Right renal cortex interstitium (tissue), 3 donors: ENCODE data around the gene KLHL3. TPM values are rescaled to one million over a fixed set of nuclear protein-coding genes. Genes with fewer than 3 reads are reported as not detected.

ENCODE experiments used
- DNase-seq, 3 donors: peaks; one replicate each; pipeline ENCODE4 v3.0.0-alpha.2; 2013; ENCODE audit warnings: low read depth in 3 of 3, low spot score in 2 of 3
- polyA plus RNA-seq, 3 donors: library from polyadenylated mRNA; unstranded; fragments of 120-200 nt; gene quantifications; one replicate each; pipeline ENCODE4 v1.2.1, GENCODE V29; 2013; ENCODE audit not compliant: insufficient read length in 3 of 3

The KLHL3 gene
- polyA plus RNA-seq, 3 donors = 16.2 to 17.9 (median 16.9) TPM

- no peak for DNase-seq
Measured at GRCh38 chr5:137712139-137712667, 23.7 kb downstream of the KLHL3 start.

GRCh38 chr5:137710086-137710485, 25.8 kb downstream of the KLHL3 start:
- DNase-seq = no peak

DNA sequence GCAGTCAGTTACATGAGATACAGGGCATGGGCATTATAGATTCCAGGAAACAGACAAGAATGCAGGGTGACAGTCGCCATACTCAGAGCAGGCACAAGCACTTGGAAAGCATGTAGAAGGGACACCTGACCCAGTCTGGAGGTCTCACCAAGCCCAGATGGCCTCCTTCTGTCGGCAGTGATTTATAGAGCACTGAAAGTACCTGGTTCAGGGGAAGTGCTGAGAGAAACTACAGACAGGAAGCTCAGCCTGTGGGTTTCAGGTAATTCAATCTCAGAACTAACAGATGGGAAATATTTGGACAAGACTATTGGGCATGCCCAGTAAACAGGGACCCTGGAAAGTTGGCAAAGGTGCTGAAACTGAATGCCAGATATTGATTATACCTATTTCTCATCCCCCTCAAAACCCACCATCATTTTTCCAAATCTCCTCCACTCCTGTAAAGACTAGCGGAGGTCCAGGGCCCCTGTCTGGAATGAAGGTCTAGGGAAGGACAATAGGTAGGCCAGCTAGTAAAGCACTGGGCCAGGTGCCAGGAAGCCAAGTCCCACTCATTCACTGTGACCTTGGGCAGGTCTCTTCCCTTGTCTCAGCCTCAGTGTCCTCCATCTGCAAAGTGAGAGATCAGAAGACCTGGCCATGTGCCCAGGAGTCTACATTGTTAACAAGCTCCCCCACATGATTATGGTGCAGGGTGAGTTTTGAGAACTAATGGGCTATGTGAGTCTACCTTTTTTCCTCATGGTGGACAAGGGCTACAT, 26.9 kb downstream of the KLHL3 start:
- no peak for DNase-seq

DNA sequence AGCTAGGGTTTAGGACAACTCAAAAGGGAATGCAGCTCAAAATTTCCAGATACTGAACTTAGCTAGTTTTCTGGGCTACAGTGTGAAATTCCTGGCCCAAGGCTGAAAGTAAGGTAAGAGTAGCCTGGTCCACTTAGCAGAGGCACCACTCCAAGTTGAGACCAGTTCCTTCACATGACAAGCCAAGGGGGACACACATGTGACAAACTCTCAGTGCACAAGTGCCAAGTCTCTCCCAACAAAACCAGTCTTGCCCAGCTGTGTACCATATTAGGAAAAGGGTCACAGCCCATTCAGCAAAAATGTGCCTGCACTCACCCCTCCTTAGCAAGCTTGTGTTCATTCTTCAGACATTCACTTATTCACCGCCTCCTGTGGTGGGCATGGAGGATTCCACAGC, 27.8 kb downstream of the KLHL3 start:
- no peak for DNase-seq

GRCh38 chr5:137706841-137707240, 29.0 kb downstream of the KLHL3 start:
- no peak for DNase-seq

DNA sequence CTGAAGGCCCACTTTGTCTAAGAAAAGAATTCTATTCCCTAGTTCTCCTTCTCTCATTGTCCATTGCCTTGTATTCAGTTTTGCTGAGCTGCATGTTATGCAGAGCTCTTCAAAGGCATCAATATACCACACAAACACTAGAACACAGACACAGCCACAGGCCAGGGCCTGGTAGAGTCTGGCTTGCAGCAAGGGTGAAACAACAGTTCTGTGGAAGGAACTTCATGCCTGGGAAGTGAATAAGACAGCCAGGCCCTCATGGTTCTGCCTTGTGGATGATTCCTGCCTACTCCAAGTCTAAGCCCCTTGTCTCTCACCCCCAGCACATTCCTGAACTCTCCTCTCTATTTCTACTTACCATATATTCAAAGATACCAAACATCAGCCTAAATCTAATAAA, 30.8 kb downstream of the KLHL3 start:
- DNase-seq = no peak

DNA sequence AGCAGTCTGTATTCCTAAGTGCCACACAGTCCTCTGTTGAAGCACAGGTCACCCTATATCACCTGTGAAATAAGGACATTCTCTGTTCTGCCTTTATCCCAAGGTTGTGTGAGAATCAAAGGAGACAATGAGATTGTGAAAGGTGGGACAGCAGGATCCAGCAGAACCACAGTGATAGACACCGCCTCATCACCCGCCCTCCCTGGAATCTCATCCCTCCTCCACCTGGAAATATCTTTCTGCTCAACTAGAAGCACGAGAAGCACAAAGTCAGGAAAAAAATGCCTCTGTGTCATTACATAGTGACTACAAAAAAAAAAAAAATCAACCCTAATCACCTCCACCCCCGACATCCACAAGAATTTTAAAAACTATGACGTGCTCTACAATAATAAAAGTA, 32.3 kb downstream of the KLHL3 start:
- no peak for DNase-seq

DNA sequence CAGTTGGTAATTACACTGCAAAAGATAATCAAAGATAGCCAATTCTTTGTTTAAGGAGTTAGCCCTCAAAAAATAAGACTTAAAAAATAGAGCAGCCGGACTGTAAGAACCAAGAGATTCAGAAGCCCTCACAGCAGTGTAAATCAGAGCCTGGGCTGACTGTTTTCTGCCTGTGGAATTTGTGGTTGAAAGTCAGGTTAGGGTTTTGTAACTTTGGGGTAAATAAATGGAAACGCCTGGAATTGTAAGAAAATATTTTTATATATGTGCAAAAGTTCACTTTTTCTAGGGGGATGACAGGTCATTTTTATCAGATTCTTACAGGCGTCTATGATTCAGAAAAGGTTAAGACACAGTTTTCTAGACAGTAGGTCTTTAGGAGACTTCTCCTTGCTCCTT, 35.6 kb downstream of the KLHL3 start:
- no peak for DNase-seq

- DNase-seq = no peak
Measured at GRCh38 chr5:137699336-137700281, 36.3 kb downstream of the KLHL3 start.

- no peak for DNase-seq
Measured at GRCh38 chr5:137696481-137696880, 39.4 kb downstream of the KLHL3 start.

DNA sequence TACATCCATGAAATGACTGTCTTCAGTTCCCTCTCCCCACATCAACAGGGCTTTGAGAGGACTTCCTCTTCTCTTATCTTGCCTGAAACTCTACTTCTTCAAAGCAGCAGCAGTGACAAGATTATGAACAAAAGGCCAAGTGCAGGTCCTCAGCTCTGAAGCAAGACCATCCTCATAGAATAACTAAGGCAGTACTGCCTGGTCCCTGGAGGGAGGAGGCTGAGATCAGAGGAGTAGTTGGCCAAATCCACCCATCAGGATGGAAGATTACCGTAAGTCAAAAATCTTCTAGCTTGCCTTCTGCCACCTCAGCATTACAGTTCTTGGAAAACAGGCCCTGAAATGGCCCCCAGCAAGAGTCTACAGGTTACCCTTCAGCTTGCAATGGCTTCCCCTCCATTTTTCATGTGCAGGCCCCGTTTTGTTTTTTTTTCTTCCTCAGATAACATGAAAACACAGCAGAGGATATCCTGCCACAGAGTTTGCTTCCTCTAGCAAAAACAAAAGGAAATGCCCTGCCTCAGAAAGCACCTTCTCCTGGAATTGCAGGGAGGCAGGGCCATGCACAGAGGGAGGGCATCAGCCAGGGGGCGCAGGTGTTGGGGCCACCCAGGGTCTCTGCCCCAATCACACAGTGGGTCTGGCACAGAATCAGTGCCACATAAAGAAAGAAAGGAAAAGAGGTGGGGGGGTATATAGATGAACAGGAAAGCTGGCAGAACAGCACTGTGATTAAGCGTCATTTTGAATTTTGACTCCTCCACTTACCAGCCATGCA, 40.0 kb downstream of the KLHL3 start:
- no peak for DNase-seq

GRCh38 chr5:137693951-137694721, 41.8 kb downstream of the KLHL3 start:
- no peak for DNase-seq

DNA sequence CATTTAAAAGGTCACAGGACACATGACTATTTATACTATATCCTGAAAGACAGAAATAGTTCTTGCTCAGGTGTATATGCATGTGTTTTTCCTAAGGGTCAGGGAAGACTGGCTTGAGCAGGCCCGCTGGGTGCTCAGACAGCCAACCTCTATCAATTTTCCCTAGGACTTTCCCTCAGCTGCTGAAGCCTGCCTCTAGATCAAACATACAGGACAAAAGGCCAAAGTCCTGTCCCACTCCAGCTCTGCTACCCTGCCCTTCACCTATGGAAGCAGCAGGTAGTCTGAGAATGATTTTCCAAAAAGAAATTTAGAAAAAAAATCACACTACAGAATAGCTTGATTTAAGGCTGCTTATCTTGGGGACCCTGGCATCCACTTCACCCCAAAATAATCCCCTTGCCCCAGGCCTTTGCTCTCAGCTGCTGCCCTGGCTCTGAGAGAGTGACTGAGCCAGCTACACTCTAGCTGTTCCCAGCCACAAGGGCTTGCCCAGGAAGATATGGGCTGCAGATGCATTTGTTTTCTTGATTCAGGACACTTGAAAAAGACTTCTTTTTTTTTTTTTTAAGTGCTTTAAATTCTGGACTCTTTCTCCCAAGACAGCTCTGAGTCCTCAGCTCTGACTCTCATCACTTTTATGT, 42.5 kb downstream of the KLHL3 start:
- DNase-seq = no peak

GRCh38 chr5:137689306-137689705, 46.6 kb downstream of the KLHL3 start:
- DNase-seq = no peak

DNA sequence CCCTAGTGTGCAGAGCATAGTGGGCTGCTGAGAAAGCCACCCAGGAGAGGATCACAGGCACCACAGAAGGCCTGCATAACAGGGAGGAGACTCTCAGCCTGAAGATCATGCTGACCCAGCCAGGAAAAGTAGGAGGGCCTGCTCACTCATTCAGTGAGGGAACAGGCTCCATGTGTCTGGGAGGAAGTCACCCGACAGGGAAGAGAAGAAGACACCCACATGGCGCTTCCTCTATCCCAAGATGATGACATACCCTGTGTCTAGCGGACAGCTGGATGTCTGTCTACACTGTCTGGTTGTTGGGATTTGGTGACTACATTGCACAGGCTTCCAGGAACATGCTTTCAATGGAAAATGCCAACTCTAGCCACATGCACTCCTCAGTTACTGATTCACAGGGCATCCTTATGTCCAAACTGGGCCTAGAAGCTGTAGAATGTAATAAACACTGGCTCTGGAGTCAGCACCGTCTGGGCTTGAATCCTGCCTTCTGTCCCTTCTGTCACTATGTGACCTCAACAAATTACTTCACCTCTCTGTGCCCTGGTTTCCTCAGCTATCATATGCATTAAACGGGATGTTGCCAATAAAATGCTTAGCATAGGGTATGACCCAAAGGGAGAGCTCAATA, 47.6 kb downstream of the KLHL3 start:
- no peak for DNase-seq

GRCh38 chr5:137684761-137685160, 51.1 kb downstream of the KLHL3 start:
- no peak for DNase-seq

GRCh38 chr5:137681191-137681590, 54.7 kb downstream of the KLHL3 start:
- DNase-seq = no peak

DNA sequence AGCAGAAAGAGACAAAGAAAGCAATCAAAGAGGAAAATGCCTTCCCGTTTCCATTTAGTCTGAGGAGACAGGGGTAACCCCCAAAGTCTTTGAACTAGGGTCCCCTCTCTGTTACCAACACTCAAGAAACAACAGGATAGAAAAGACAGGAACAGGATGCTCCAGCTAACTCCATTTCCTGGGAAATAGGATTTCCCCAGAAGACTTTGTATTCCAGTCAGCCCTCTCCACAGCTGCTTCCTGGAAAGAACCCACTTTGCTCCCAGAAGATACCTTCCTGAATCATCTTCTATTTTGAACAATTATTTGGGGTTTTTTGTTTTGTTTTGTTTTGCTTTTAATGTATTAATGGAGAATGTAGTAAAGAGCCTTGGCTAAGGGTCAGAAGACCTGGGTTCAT, 56.0 kb downstream of the KLHL3 start:
- DNase-seq = no peak

DNA sequence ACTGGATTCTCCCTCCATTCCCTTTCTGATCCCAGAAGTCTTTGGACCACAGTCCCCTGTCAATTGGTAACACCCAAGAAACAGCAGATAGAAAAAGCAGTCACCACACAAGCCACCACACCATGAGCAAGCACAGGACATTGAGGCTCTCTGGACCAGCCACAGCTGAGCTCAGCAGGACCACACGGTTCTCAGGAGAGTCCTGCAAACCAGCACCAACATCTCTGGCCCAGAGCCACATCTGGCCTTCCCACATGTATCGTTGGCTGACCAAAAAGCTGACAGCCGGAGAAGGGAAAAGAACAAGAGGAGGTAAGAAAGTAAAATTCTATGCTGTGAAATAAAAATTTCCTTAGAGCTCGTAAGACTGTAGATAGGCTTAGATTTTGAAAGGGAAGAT, 56.7 kb downstream of the KLHL3 start:
- DNase-seq = no peak
